Fibroblast of skin of scalp (primary cell): Measurements from ENCODE around the gene SMAD9.

Source experiments
- DNase-seq: peaks from one replicate; pipeline ENCODE4 v3.0.0-alpha.2; 2013

SMAD9 gene

GRCh38 chr13:36862002-36862685 lies 57.9 kb downstream of the SMAD9 start:
- DNase-seq: no peak

- no peak for DNase-seq
These were observed 60.8 kb downstream of the SMAD9 start for GRCh38 chr13:36859259-36859658.

- peak; percentile 56 for DNase-seq
These were observed 61.7 kb downstream of the SMAD9 start for GRCh38 chr13:36858290-36858689.

- DNase-seq: no peak
These were observed 62.8 kb downstream of the SMAD9 start for GRCh38 chr13:36857253-36857652.

GRCh38 chr13:36850790-36851438 lies 69.1 kb downstream of the SMAD9 start:
- DNase-seq: no peak

GRCh38 chr13:36848199-36848982 lies 71.6 kb downstream of the SMAD9 start:
- DNase-seq: no peak

- no peak for DNase-seq
These were observed 72.4 kb downstream of the SMAD9 start for GRCh38 chr13:36847606-36848005.

GRCh38 chr13:36841391-36841790 lies 78.6 kb downstream of the SMAD9 start:
- DNase-seq: no peak

GRCh38 chr13:36840718-36841250 lies 79.3 kb downstream of the SMAD9 start:
- no peak for DNase-seq

GRCh38 chr13:36839981-36840380 lies 80.1 kb downstream of the SMAD9 start:
- DNase-seq: no peak

- no peak for DNase-seq
These were observed 80.8 kb downstream of the SMAD9 start for GRCh38 chr13:36839281-36839680.

GRCh38 chr13:36837354-36838092 lies 82.5 kb downstream of the SMAD9 start:
- DNase-seq: no peak

- no peak for DNase-seq
These were observed 85.7 kb downstream of the SMAD9 start for GRCh38 chr13:36834299-36834698.

- DNase-seq: no peak
These were observed 88.7 kb downstream of the SMAD9 start for GRCh38 chr13:36831291-36831690.

GRCh38 chr13:36829753-36830152 lies 90.3 kb downstream of the SMAD9 start:
- no peak for DNase-seq

GRCh38 chr13:36822785-36823184 lies 97.3 kb downstream of the SMAD9 start:
- no peak for DNase-seq

- no peak for DNase-seq
These were observed 99.8 kb downstream of the SMAD9 start for GRCh38 chr13:36820222-36820621.

GRCh38 chr13:36819739-36820090 lies 100.3 kb downstream of the SMAD9 start:
- no peak for DNase-seq

- peak; percentile 88 for DNase-seq
These were observed 101.0 kb downstream of the SMAD9 start, which contains the start of gene RFXAP for GRCh38 chr13:36818804-36819738. TSS of gene RFXAP (plus strand) at chr13:36819222. CDS start at chr13:36819358, 136 bp downstream.

GRCh38 chr13:36817996-36818803 lies 101.8 kb downstream of the SMAD9 start:
- no peak for DNase-seq

GRCh38 chr13:36815062-36815461 lies 105.0 kb downstream of the SMAD9 start:
- DNase-seq: no peak
